GM12874 (cell line): ENCODE measurements around the gene CRISPLD2.

Experiments used
- CTCF ChIP-seq: IDR thresholded peaks from 2 replicates; pipeline ENCODE4 v1.5.1; 2011; ENCODE audit warnings: low read depth, mild to moderate bottlenecking, control low read depth, low read length, moderate library complexity; ENCODE audit not compliant: insufficient read depth

CRISPLD2 gene

GRCh38 chr16:84849751-84850150 is 30.0 kb downstream of the CRISPLD2 start:
- TF ChIP-seq CTCF: no peak

DNA sequence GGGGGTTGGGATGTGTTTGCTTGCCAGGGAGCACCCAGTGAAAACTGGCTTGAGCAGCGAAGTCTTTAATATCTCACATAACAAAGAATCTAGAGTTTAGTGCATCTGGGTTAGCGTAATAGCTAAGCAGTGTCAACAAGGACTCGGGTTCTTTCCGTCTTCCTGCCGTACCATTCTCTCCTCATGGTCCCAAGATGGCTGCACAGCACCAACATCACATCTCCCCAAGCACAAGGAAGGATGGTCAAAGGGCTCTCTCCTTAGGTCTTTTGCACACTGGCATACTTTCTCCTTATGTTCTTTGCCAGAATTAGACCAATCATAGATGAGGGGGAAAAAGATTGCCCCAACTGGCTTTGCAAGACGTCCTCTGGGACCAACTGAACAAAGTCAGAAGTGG is 30.9 kb downstream of the CRISPLD2 start:
- TF ChIP-seq CTCF: no peak

DNA sequence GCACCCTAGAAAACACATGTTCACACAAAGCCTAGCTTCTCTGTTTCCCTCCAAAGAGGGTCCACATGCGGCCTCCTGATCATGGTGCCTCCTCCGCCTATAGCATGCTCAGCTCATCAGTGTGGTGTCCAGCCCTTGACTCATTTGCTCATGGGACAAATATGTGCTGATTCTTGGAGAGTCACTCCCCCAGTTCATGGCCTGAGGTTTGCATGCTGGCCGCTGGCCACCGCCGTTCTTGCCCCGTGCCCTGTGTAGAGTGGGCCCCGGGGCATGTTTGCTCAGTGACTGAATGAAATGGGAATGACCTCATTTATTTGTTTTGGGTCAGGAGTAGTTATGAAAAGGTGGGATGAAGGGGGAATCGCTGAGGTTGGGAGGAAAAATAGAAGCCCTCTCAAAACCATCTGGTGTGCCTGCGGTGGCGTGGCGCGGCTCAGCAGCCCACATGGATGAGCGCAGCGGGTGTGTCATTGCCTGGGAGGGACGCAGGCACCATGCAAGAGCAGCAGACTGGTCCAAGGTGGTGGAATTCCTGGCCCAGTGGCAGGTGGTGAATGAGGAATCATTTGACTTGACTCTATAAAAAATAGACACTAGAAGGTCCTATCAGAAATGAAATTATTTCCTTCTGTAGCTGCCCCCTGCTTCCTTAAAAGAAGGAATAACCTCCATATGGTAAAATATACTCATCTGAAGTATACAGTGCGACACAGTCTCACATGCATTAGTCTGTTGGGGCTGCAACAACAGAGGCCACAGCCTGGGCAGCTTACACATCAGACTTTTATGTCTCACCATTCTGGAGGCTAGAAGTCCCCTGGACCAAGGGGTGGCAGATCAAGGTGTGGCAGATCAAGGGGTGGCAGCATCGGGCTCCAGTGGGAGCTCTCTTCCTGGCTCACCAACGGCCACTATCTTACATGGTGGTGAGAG is 31.7 kb downstream of the CRISPLD2 start:
- no peak for TF ChIP-seq CTCF

DNA sequence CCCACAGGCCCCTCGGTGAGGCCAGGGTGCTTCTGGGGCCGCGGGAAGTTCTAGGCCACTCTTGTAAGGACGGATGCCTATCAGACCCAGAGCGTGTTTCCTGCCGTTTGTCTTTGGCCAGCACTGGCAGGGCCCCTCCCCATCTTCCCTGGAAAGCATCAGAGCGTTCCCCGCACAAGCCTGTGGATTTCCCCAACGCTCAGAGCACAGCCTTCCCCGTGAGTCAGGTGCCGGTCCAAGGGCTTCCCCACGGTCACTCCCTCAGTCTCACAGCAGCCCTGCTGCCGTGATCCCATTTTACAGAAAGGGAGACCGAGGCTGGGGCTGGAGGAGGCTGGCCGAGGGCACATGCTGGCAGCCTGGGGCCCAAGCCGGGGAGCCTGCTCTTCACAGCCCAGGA is 33.7 kb downstream of the CRISPLD2 start:
- no peak for TF ChIP-seq CTCF

DNA sequence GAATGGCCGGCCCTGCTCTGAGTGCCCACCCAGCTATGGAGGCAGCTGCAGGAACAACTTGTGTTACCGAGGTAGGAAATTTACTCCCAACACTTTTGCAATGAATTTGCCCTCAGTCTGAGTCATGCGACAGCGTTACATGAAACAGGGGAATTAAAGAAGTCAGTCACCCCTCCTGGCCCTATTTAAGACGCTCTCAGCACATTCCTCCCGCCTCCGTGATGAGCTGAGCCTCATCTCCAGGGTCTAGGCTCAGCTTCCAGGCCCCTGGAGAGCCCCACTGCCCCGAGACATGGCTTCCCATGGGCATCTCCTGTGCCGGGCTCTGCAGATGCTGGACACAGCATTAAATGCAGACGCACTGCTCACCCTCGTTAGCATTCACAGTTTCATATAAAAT is 35.0 kb downstream of the CRISPLD2 start:
- no peak for TF ChIP-seq CTCF

GRCh38 chr16:84859681-84860080 is 39.9 kb downstream of the CRISPLD2 start:
- no peak for TF ChIP-seq CTCF

- TF ChIP-seq CTCF: no peak
These were observed 40.6 kb downstream of the CRISPLD2 start for GRCh38 chr16:84860383-84860782.
